IgD-negative memory B cell (primary cell): ENCODE results near the gene DHFR. TPM values are rescaled to one million over a fixed set of nuclear protein-coding genes. Genes with fewer than 3 reads are reported as not detected.

ENCODE experiments used
- H3K27ac Mint-ChIP-seq, 3 donors: one replicate each; pipeline ENCODE4 v1.8.0; 2020 to 2022; ENCODE audit warnings: mild to moderate bottlenecking in 3 of 3, mixed read lengths in 3 of 3, moderate library complexity in 1 of 3
- H3K27me3 Mint-ChIP-seq: one replicate; pipeline ENCODE4 v1.8.0; 2021; ENCODE audit warnings: mixed read lengths
- H3K36me3 Mint-ChIP-seq: one replicate; pipeline ENCODE4 v1.8.0; 2020; ENCODE audit warnings: mild to moderate bottlenecking, mixed read lengths
- H3K4me1 Mint-ChIP-seq, 3 donors: one replicate each; pipeline ENCODE4 v1.8.0; 2020 to 2022; ENCODE audit warnings: mixed read lengths in 3 of 3, mild to moderate bottlenecking in 1 of 3
- H3K4me3 Mint-ChIP-seq, 4 donors: one replicate each; pipeline ENCODE4 v1.8.0; 2020 to 2022; ENCODE audit warnings: mild to moderate bottlenecking in 4 of 4, mixed read lengths in 4 of 4, moderate library complexity in 3 of 4
- H3K9me3 Mint-ChIP-seq, 3 donors: one replicate each; pipeline ENCODE4 v1.8.0; 2020 to 2021; ENCODE audit warnings: mixed read lengths in 3 of 3, mild to moderate bottlenecking in 1 of 3
- polyA plus RNA-seq: library from polyadenylated mRNA; unstranded; fragments of 300-500 nt; fragmentation: Illumina TruSeq; gene quantifications from one replicate; pipeline ENCODE4 v1.2.3, GENCODE V29; 2021

Gene DHFR
- 4.2 TPM for polyA plus RNA-seq

DNA sequence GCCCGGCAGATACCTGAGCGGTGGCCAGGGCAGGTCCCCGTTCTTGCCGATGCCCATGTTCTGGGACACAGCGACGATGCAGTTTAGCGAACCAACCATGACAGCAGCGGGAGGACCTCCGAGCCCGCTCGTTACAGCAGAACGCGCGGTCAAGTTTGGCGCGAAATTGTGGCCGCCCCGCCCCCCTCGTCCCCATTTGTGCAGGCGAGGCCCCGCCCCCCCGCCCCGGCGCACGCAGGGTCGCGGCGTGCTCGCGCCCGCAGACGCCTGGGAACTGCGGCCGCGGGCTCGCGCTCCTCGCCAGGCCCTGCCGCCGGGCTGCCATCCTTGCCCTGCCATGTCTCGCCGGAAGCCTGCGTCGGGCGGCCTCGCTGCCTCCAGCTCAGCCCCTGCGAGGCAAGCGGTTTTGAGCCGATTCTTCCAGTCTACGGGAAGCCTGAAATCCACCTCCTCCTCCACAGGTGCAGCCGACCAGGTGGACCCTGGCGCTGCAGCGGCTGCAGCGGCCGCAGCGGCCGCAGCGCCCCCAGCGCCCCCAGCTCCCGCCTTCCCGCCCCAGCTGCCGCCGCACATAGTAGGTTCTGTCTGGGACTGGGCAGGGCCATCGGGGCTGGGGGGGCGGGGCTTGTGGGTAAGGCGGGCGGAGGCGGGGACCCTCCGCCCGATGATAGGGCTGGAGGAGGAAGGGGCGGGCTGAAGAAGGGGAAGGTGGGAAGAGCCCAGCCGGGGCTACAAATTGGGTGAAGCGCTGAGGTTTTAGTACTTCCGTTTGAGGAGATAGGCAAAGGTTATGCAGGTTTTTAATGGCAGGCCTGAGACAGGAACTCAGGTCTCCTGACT, at the start of gene DHFR, which contains the start of gene MSH3:
Gene DHFR (minus strand): TSS at position 593 of the 840 bp plus-strand sequence. CDS start 494 bp downstream, at position 99.
Gene MSH3 (plus strand): TSS at position 262 of the 840 bp plus-strand sequence. CDS start 76 bp downstream, at position 338.
- Mint-ChIP-seq H3K4me3 (peak within 1 kb of the TSS; percentile 89 to 96 (median 91)), H3K36me3 (peaks cover 2% of the 10 kb centered on the region)

DNA sequence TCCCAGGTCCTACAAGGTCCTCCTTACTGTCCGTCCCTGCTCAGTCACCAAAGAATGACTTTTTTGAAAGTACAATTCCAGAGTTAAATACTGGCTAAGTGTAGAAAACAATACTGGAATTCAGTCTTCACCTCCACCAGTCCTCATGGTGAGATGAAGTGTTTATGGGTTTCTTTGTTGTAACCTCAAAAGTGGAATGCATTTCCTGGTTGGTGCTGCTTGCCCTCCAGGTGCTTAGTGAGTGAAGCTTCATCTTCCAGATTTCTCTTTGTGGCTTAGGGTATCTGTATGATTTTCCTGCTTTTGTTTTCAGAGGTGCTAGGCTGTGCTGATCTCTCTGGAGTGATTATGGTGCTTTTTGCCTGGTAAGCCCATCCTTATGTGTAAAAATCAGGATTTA, 49.4 kb upstream of the DHFR start:
- Mint-ChIP-seq H3K4me1 (peaks cover 14 to 21% (median 19%) of the 10 kb centered on the region in 3 donors), H3K27ac (peak overlapping the region in 2 of 3 donors; percentile 18 to 33), H3K36me3 (peaks cover 18% of the 10 kb centered on the region), H3K9me3 (no peaks in the 10 kb centered on the region), H3K4me3 (peak overlapping the region in 2 of 4 donors; percentile 72 to 79), H3K27me3 (no peaks in the 10 kb centered on the region)

More for the DNA sequence above, at the start of gene DHFR, which contains the start of gene MSH3:
- peak within 1 kb of the TSS; percentile 84 to 96 (median 93) for H3K27ac Mint-ChIP-seq
- peaks cover 9 to 18% (median 16%) of the 10 kb centered on the region in 3 donors for H3K4me1 Mint-ChIP-seq
- H3K27me3 Mint-ChIP-seq = no peaks in the 10 kb centered on the region
- H3K9me3 Mint-ChIP-seq = no peaks in the 10 kb centered on the region

DNA sequence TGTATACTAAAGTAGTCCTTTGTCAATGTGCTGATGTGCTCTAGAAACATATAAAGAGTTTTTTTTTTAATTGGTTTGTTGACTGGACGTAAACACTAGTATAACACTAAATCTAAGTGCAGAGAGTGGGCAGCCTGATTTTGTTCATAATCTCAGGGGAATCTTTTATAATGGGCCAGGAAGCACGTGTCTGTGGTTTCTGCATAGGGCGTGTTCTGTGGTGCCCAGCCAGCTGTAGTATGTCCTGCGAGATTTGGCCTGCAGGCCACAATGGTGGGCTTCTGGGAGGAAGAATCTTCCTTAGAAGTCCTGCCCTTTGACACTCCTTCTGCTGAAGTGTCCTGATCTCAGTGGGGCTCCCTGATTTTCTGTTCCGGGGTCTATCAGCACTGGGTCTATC, 49.0 kb upstream of the DHFR start:
- Mint-ChIP-seq H3K36me3 (peaks cover 18% of the 10 kb centered on the region), H3K27ac (peak overlapping the region in 2 of 3 donors; percentile 14 to 33), H3K4me3 (peak overlapping the region in 2 of 4 donors; percentile 30 to 46), H3K27me3 (no peaks in the 10 kb centered on the region), H3K9me3 (no peaks in the 10 kb centered on the region), H3K4me1 (peaks cover 14 to 21% (median 19%) of the 10 kb centered on the region in 3 donors)

DNA sequence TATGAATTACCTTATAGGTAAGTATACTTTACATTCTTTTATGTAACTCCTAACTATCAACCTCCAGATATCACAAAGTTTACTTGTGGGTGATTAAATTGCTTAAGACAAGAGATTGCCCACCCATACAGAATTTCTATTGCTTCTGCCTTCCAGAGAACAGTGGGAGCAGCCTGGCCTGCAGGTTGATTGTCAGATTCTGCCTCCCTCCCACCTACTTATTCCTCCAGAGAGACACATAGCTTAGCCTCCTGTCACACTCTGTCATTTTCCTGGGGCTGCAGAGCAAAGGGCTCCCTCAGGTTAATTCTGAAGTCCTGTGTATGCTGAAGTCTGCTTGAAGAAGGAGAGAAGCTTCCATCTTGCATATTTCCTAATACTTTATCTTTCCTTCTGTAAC, 48.5 kb upstream of the DHFR start:
- Mint-ChIP-seq H3K4me3 (peak overlapping the region in 1 of 4 donors; percentile 46), H3K27ac (peak overlapping the region in 2 of 3 donors; percentile 14 to 33)

DNA sequence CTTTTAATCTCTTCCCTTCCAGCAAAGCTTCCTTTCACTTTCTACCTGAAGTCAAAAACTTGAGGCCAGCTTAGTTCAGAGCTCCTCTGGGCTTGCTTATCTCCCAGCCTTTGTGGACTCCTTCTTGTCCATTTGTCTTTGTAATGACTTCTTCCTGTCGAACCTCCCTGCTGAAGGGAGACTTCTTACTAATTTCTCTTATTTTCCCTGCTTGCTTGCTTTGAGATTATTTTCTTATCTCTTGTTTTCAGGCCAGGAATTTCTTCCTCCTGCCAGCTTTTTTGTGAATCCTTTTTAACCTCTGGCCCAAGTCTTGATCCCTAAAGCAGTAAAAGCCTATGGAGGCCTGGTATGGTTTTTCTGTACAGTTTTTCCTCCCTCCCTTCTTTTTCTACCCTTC, 46.8 kb upstream of the DHFR start:
- Mint-ChIP-seq H3K4me1 (peaks cover 12 to 21% (median 19%) of the 10 kb centered on the region in 3 donors), H3K27ac (peak overlapping the region in 1 of 3 donors; percentile 38), H3K9me3 (no peaks in the 10 kb centered on the region), H3K27me3 (no peaks in the 10 kb centered on the region), H3K36me3 (peaks cover 24% of the 10 kb centered on the region), H3K4me3 (no peak overlapping the region)

More for the DNA sequence above, 48.5 kb upstream of the DHFR start:
- Mint-ChIP-seq H3K36me3 (peaks cover 21% of the 10 kb centered on the region), H3K4me1 (peaks cover 14 to 21% (median 19%) of the 10 kb centered on the region in 3 donors), H3K9me3 (no peaks in the 10 kb centered on the region), H3K27me3 (no peaks in the 10 kb centered on the region)

DNA sequence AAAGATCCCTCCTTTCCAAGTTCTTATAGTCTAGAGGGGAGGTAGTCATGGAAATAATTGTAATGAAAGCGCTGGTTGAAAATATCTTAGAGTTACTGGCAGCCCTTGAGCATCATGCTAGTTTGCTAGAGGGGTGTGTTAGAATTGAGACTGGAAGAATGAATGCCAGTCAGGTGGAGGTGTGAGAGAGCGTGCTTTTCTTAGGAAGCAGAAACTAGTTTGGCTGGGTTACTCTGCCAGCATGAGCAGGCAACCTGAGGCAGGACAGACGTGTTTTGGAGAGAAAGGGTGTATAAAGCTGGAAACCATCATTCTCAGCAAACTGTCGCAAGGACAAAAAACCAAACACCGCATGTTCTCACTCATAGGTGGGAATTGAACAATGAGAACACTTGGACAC, 43.6 kb upstream of the DHFR start:
- H3K4me3 Mint-ChIP-seq = no peak overlapping the region
- H3K36me3 Mint-ChIP-seq = peaks cover 18% of the 10 kb centered on the region
- no peaks in the 10 kb centered on the region for H3K27me3 Mint-ChIP-seq
- H3K4me1 Mint-ChIP-seq = peaks cover 4 to 7% (median 7%) of the 10 kb centered on the region in 3 donors
- peak overlapping the region in 1 of 3 donors; percentile 26 for H3K27ac Mint-ChIP-seq
- no peaks in the 10 kb centered on the region for H3K9me3 Mint-ChIP-seq

DNA sequence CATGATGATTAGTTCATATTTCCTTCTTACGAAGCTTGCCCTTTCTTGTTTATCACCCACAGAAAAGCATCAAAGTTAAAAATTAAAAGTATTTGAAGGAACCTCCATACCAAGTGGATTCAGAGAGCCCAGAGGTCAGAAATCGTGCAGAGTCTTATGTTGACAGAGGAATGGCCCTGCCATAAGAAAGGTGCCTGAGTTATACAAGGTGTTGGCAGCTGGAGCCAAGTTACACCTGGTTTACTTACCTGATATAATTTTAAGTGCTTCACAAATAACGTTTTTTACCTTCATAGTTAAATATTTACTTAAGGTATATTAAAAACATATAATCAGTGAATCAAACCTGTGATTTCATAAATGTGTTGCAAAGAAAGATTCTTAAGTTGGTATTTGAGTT, 42.3 kb upstream of the DHFR start:
- Mint-ChIP-seq H3K4me3 (no peak overlapping the region), H3K9me3 (no peaks in the 10 kb centered on the region), H3K4me1 (peaks cover 0 to 3% (median 2%) of the 10 kb centered on the region in 3 donors), H3K27ac (no peak overlapping the region), H3K27me3 (no peaks in the 10 kb centered on the region), H3K36me3 (peaks cover 16% of the 10 kb centered on the region)

DNA sequence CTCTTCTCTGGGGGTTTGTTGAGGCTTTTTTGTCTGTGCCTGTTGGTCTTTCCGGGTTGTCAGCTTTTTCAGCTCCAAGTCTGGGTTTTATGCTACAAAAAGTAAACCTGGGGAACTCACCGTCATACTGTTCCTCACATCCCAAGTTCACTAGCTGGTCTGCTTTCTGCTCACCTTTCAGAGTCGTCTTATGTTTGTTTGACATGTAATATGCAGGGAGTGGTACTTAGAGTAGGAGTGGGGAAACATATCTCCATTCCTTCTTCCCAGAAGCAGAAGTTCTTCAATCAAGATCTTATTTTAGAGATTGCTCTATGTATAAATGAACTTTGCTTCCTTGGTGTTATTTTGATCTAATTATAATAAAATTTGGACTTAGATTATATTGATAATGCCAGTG, 41.7 kb upstream of the DHFR start:
- no peak overlapping the region for H3K4me3 Mint-ChIP-seq
- H3K27ac Mint-ChIP-seq = no peak overlapping the region
- peaks cover 0 to 3% (median 0%) of the 10 kb centered on the region in 3 donors for H3K4me1 Mint-ChIP-seq
- peaks cover 13% of the 10 kb centered on the region for H3K36me3 Mint-ChIP-seq
- H3K9me3 Mint-ChIP-seq = no peaks in the 10 kb centered on the region
- no peaks in the 10 kb centered on the region for H3K27me3 Mint-ChIP-seq

DNA sequence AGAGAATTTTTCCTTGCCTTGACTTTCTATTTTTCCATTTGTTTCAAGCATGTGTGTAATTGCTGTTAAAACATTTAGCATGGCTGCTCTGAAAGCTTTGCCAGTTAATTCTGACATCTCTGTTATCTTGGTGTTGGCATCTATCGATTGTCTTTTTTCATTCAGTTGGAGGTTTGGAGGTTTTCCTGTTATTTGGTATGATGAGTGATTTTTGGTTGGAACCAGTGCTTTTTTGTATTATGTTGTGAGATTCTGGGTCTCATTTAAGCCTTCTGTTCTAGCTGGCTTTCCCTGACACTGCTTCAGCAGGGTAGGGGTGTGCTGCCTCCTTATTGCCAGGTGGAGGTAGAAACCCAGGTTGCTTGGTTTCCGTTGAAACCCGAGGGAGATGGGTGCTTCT, 40.9 kb upstream of the DHFR start:
- H3K9me3 Mint-ChIP-seq = no peaks in the 10 kb centered on the region
- peaks cover 13% of the 10 kb centered on the region for H3K36me3 Mint-ChIP-seq
- H3K27me3 Mint-ChIP-seq = no peaks in the 10 kb centered on the region
- peaks cover 0 to 3% (median 0%) of the 10 kb centered on the region in 3 donors for H3K4me1 Mint-ChIP-seq
- H3K27ac Mint-ChIP-seq = no peak overlapping the region
- no peak overlapping the region for H3K4me3 Mint-ChIP-seq

DNA sequence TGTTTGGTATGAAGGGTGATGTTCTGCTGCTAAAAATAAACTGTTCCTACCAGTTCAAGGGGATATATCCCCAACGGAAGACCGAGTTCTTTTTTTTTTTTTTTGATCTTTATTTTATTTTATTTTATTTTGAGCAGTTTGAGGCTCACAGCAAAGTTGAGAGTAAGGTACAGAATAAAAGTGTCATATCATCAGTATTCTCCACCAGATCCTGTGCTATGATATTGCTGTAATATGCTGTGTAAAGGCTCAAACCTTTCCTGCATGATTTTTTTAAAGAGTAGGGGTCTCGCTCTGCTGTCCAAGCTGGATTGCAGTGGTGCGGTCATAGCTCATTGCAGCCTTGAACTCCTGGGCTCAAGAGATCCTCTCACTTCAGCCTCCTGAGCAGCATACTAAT, 34.8 kb upstream of the DHFR start:
- Mint-ChIP-seq H3K4me1 (peaks cover 2 to 7% (median 3%) of the 10 kb centered on the region in 3 donors), H3K27ac (no peak overlapping the region), H3K27me3 (no peaks in the 10 kb centered on the region), H3K36me3 (peaks cover 4% of the 10 kb centered on the region), H3K9me3 (no peaks in the 10 kb centered on the region), H3K4me3 (no peak overlapping the region)

DNA sequence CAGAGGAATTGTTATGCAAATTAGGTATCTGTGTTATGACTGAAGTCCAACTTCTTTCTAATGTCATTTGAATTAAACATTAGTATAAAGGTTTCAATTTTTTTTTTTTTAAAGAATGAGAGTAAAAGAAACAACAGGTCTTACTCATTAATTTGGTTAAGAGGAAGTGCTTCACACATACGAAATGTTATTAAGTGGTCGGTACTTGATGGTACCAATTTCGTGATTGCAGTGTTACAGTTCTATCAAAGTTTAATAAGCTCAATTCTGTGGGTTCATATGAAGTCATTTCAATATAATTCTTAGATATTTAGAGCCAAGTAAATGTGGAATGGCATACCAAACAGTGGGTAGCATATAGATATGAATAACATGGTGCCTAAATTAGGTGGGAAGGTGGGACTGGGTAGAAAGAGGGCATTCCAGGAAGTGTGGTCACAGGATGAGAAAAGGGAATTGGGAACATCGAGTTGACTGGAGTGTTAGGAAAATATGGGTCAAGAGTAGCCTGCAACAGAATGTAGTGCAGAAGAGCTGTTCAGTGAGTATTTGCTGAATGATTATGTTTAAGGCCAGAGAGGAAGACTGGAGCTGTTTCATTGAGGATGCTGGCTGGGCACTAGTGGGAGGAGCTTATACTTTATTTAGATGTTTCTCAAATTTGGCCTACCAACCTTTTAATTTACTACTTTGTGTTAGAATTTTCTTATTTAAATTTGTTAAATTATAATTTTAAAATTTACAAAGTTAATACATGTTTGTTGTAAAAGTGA, 34.1 kb upstream of the DHFR start:
- Mint-ChIP-seq H3K27me3 (no peaks in the 10 kb centered on the region), H3K27ac (peak overlapping the region in 1 of 3 donors; percentile 27), H3K4me3 (no peak overlapping the region), H3K9me3 (no peaks in the 10 kb centered on the region), H3K36me3 (peaks cover 4% of the 10 kb centered on the region), H3K4me1 (peaks cover 2 to 7% (median 3%) of the 10 kb centered on the region in 3 donors)

DNA sequence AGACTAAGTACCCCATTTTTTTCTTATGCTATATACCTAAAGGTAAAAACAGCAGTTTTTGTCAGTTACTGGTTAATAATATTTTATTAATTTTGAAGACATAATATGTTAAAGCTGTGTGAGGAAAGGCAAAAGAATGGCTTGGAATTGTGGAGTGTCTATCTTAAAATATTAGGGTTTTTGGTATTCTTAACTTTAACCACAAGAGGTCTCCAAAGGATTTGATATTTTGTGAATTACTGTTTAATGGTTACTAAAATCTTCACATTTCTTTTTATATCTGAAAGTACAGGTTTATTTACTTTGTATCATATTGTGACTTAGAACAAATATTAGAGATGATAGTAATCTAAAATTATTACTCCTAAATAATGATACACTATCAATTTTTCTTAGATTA, 32.0 kb upstream of the DHFR start:
- H3K4me1 Mint-ChIP-seq = peaks cover 2 to 7% (median 3%) of the 10 kb centered on the region in 3 donors
- peaks cover 13% of the 10 kb centered on the region for H3K36me3 Mint-ChIP-seq
- H3K27me3 Mint-ChIP-seq = no peaks in the 10 kb centered on the region
- no peaks in the 10 kb centered on the region for H3K9me3 Mint-ChIP-seq
- H3K4me3 Mint-ChIP-seq = no peak overlapping the region
- H3K27ac Mint-ChIP-seq = no peak overlapping the region

DNA sequence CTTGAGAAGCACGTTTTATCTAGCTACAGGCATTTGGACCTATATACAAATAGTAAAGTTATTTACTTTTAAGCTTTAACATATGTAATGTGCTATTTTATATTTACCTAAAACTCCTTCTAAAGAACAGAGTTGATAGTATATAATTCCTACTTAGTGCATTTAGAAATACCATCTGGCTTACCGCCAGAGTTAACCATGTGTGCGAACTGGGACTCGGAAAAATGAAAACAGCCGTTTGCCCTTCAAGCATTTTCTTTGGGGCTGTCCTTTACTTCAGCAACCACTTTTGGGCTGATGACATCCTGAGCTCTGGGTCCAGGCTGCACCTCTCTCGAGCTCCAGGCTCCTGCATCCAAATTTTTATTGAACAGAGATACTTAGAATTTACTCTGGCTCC, 21.9 kb upstream of the DHFR start:
- Mint-ChIP-seq H3K4me3 (no peak overlapping the region), H3K4me1 (peaks cover 0 to 3% (median 1%) of the 10 kb centered on the region in 3 donors), H3K36me3 (peaks cover 6% of the 10 kb centered on the region), H3K27ac (no peak overlapping the region), H3K9me3 (no peaks in the 10 kb centered on the region), H3K27me3 (no peaks in the 10 kb centered on the region)

DNA sequence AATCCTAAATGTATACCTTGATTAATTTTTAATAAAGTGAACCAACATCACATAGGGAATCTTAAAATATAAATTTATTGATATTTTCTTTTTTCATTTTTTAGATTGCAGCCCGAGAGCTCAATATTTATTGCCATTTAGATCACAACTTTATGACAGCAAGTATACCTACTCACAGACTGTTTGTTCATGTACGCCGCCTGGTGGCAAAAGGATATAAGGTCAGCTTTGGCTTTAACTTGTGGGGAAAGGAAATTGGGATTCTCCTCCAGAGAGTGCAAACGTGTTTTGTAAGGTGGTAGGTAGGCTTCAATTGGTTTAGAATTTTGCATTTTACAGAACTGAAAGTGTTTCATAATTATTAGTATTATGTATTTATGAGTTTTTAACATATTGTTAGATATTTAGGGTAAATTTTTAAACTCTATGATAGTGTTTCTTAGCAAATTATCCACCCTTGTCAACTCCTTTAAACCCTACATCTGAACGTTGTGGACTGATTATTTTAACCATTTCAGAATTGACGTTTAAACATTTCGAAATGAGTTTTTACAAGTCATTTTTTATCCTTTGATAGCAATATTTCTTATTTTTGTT, 17.5 kb upstream of the DHFR start:
- Mint-ChIP-seq H3K27me3 (no peaks in the 10 kb centered on the region), H3K9me3 (no peaks in the 10 kb centered on the region), H3K27ac (peak overlapping the region in 1 of 3 donors; percentile 74), H3K4me3 (no peak overlapping the region), H3K36me3 (peaks cover 5% of the 10 kb centered on the region), H3K4me1 (peaks cover 8 to 15% (median 9%) of the 10 kb centered on the region in 3 donors)
